Smooth muscle cell (in vitro differentiated cells): ENCODE data around the gene ENOX1. TPM values are rescaled to one million over a fixed set of nuclear protein-coding genes. Genes with fewer than 3 reads are reported as not detected.

Experiments used
- DNase-seq: peaks from one replicate; lab custom pipeline; 2025; ENCODE audit not compliant: unreplicated experiment; lab: John Stamatoyannopoulos, UW
- H2AFZ ChIP-seq: fragments of 200-600 bp; sonication (generic); 2 replicates; pipeline ENCODE4 v1.6.0; 2016; ENCODE audit warnings: antibody characterized with exemption, low read depth, mild to moderate bottlenecking
- H3F3A ChIP-seq: fragments of 200-600 bp; sonication (generic); 2 replicates; pipeline ENCODE4 v1.6.0; 2017; ENCODE audit warnings: antibody characterized with exemption, low read depth
- H3K27ac ChIP-seq: fragments of 200-600 bp; sonication (generic); 2 replicates; pipeline ENCODE4 v1.5.1; 2016; ENCODE audit warnings: low read depth, mild to moderate bottlenecking
- H3K27me3 ChIP-seq: fragments of 200-600 bp; sonication (generic); 2 replicates; pipeline ENCODE4 v1.6.1; 2016; ENCODE audit warnings: low read depth, mild to moderate bottlenecking
- H3K36me3 ChIP-seq: fragments of 200-600 bp; sonication (generic); 2 replicates; pipeline ENCODE4 v1.5.1; 2016; ENCODE audit warnings: low read depth
- H3K4me1 ChIP-seq: fragments of 200-600 bp; sonication (generic); 2 replicates; pipeline ENCODE4 v1.5.1; 2016; ENCODE audit warnings: low read depth
- H3K4me2 ChIP-seq: fragments of 200-600 bp; sonication (generic); 2 replicates; pipeline ENCODE4 v1.6.0; 2016; ENCODE audit warnings: mild to moderate bottlenecking
- H3K4me3 ChIP-seq: fragments of 200-600 bp; sonication (generic); 2 replicates; pipeline ENCODE4 v1.5.1; 2016; ENCODE audit warnings: mild to moderate bottlenecking
- H3K79me2 ChIP-seq: fragments of 200-600 bp; sonication (generic); 2 replicates; pipeline ENCODE4 v1.6.0; 2016; ENCODE audit warnings: low read depth, mild to moderate bottlenecking
- H3K9ac ChIP-seq: fragments of 200-600 bp; sonication (generic); 2 replicates; pipeline ENCODE4 v1.6.0; 2016; ENCODE audit warnings: low read depth
- H3K9me3 ChIP-seq: fragments of 200-600 bp; sonication (generic); replicated peaks from 2 replicates; pipeline ENCODE4 v1.5.1; 2016; ENCODE audit warnings: low read depth
- H4K20me1 ChIP-seq: fragments of 200-600 bp; sonication (generic); 2 replicates; pipeline ENCODE4 v1.6.0; 2016; ENCODE audit warnings: low read depth
- WGBS: methylation state at CpG from one replicate; pipeline ENCODE4 v1.1.7; 2016; ENCODE audit warnings: low lambda C conversion rate; 5-methylcytosine and 5-hydroxymethylcytosine counted together
- polyA plus RNA-seq: library from polyadenylated mRNA; unstranded; fragments of >200 nt; fragmentation: Nextera tagmentation; extraction: Ambion mirVana; gene quantifications from 2 replicates; pipeline ENCODE4 v1.2.1, GENCODE V29; 2016
- total RNA-seq: library from RNA; depleted of rRNA; stranded (reverse); fragments of >200 nt; gene quantifications from 2 replicates; pipeline ENCODE4 v1.2.3, GENCODE V29; 2014
- TF ChIP-seq, protein P1 (sequence below): fragments of 200-600 bp; sonication (generic); IDR thresholded peaks from 2 replicates; pipeline ENCODE4 v1.5.1; 2017; ENCODE audit warnings: borderline replicate concordance, mild to moderate bottlenecking, antibody characterized with exemption; ENCODE audit not compliant: insufficient read depth, poor library complexity, severe bottlenecking

ENOX1 gene
- total and polyA plus RNA-seq, 2 experiments from 2014 or later = 1.9 to 2.6 TPM

DNA sequence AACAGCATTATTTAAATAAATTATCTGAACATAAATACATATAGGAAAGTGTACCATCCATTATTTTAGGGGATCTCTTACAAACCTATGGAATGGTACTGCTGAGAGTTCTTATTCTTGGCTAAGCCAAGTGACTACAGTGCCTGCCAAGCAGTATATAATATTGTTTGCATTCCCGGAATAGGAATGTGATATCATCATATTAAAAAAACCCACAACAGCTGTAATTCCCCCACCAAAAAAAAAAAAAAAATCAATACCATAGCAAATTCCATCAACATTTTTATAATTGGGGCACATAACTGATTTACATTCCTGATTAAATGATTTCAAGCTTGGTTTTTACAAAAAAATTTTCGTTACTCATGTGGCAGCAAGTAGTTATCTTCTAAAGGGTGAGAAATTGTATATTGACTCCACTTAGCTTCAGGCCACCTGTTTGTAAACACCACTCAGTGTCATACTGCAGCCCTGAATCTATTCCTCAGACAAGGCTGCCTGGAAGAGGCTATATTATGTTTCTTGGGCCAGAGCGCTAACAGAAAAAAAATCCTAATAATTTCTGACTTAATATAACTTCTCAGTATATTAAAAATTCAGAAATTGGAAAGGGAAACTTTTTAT is 485.3 kb downstream of the ENOX1 start:
- Histone ChIP-seq H2AFZ (no peak overlapping the region), H3K9me3 (no peaks in the 10 kb centered on the region), H3K9ac (no peak overlapping the region), H3K36me3 (no peaks in the 10 kb centered on the region), H3K27me3 (no peaks in the 10 kb centered on the region), H3K4me2 (peak overlapping the region; percentile 5), H3K4me3 (no peak overlapping the region), H3F3A (no peaks in the 10 kb centered on the region), H3K4me1 (no peaks in the 10 kb centered on the region), H3K79me2 (no peaks in the 10 kb centered on the region), H3K27ac (peak overlapping the region; percentile 49), H4K20me1 (no peaks in the 10 kb centered on the region)
- TF ChIP-seq, protein P1, sequence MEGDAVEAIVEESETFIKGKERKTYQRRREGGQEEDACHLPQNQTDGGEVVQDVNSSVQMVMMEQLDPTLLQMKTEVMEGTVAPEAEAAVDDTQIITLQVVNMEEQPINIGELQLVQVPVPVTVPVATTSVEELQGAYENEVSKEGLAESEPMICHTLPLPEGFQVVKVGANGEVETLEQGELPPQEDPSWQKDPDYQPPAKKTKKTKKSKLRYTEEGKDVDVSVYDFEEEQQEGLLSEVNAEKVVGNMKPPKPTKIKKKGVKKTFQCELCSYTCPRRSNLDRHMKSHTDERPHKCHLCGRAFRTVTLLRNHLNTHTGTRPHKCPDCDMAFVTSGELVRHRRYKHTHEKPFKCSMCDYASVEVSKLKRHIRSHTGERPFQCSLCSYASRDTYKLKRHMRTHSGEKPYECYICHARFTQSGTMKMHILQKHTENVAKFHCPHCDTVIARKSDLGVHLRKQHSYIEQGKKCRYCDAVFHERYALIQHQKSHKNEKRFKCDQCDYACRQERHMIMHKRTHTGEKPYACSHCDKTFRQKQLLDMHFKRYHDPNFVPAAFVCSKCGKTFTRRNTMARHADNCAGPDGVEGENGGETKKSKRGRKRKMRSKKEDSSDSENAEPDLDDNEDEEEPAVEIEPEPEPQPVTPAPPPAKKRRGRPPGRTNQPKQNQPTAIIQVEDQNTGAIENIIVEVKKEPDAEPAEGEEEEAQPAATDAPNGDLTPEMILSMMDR = no peak
- WGBS = 94% methylated on average over 3 of the region's 3 CpGs
- DNase-seq = no peak

DNA sequence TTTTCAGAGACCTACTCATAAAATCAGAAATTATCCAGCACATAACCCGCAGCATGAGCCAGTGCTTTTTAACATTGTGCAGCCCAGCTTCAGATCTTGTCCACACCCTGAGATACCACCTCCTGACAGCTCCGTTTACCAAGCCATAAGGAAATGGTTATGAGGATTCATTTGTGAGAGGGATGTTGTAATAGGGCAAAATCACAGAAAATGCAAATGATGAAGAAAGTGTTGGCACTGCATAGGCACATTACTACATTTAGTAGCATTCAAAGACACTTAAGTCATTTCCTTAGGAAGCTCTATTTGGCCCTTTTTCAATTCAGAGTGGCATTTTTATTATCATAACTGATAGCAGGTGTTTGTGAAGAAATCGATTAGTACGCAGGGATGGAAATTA is 485.9 kb downstream of the ENOX1 start:
- Histone ChIP-seq H3F3A (no peaks in the 10 kb centered on the region), H3K4me3 (no peak overlapping the region), H3K27me3 (no peaks in the 10 kb centered on the region), H3K79me2 (no peaks in the 10 kb centered on the region), H3K9ac (no peak overlapping the region), H3K36me3 (no peaks in the 10 kb centered on the region), H3K27ac (no peak overlapping the region), H4K20me1 (no peaks in the 10 kb centered on the region), H3K9me3 (no peaks in the 10 kb centered on the region), H3K4me1 (no peaks in the 10 kb centered on the region), H3K4me2 (peak overlapping the region; percentile 5), H2AFZ (no peak overlapping the region)
- TF ChIP-seq, protein P1 = no peak
- WGBS = 59% methylated on average over 4 of the region's 4 CpGs
- DNase-seq = no peak

DNA sequence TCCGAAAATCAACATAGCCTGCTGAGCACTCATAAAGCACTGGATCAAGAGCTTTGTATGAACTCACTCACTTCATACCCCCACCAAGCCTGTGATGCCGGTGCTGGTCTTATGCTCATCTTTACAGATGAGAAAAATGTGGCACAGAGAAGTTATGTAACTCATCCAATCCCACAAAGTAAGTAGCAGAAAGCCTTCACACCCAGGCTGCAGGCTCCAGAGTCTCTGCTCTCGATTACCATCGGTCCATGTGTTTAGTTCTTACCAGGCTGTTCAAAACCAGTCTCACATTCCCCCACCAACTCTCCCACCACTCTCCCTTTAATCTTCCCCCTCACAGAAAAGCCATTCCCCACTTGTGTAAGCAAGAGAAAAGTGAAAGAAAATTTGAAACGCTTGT is 487.4 kb downstream of the ENOX1 start:
- peak overlapping the region; percentile 21 for H3K4me2 ChIP-seq
- DNase-seq = no peak
- H2AFZ ChIP-seq = no peak overlapping the region
- no peaks in the 10 kb centered on the region for H3F3A ChIP-seq
- no peaks in the 10 kb centered on the region for H3K36me3 ChIP-seq
- no peaks in the 10 kb centered on the region for H3K79me2 ChIP-seq
- no peak overlapping the region for H3K9ac ChIP-seq
- H3K27me3 ChIP-seq = no peaks in the 10 kb centered on the region
- 34% methylated on average over 5 of the region's 5 CpGs for WGBS
- H4K20me1 ChIP-seq = no peaks in the 10 kb centered on the region
- TF ChIP-seq, protein P1 = no peak
- H3K27ac ChIP-seq = no peak overlapping the region
- H3K9me3 ChIP-seq = no peaks in the 10 kb centered on the region
- no peaks in the 10 kb centered on the region for H3K4me1 ChIP-seq
- no peak overlapping the region for H3K4me3 ChIP-seq

DNA sequence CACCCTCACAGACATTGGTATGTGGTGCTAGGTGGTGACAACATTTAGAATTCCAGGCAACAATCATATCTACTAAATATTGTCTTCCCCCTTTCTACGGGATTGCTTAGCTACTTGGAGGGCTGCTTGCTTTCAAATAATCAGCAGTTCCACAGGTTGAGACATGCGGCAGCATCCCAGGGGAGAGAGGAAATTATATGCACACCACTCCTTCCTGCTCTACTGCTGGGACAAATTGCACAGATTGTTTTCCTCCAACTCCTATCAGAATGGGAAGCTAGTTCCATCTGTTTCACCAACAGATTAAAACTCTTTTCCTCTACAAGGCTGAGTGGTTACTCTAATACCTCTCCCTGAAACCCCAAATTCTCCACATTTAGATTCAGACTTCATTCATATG is 488.0 kb downstream of the ENOX1 start:
- Histone ChIP-seq H3K9me3 (no peaks in the 10 kb centered on the region), H3K27ac (no peak overlapping the region), H3K9ac (no peak overlapping the region), H3F3A (no peaks in the 10 kb centered on the region), H3K27me3 (no peaks in the 10 kb centered on the region), H3K36me3 (no peaks in the 10 kb centered on the region), H3K79me2 (no peaks in the 10 kb centered on the region), H3K4me1 (no peaks in the 10 kb centered on the region), H4K20me1 (no peaks in the 10 kb centered on the region), H3K4me2 (no peak overlapping the region), H2AFZ (no peak overlapping the region), H3K4me3 (no peak overlapping the region)
- no peak for DNase-seq
- TF ChIP-seq, protein P1 = no peak
- 80% methylated on average over 2 of the region's 2 CpGs for WGBS
